HepG2 (cell line): ENCODE data around the gene SRCIN1. TPM values are rescaled to one million over a fixed set of nuclear protein-coding genes. Genes with fewer than 3 reads are reported as not detected.

Experiments used
- FOXC1 ChIP-seq: sonication (generic); formaldehyde crosslinking; IDR thresholded peaks from 2 replicates; pipeline ENCODE4 v1.8.0; 2022; ENCODE audit warnings: mild to moderate bottlenecking, missing genetic modification reagents, borderline replicate concordance
- IRF1 ChIP-seq: sonication (generic); formaldehyde crosslinking; IDR thresholded peaks from 2 replicates; pipeline ENCODE4 v1.4.0; 2020; ENCODE audit warnings: low read depth, mild to moderate bottlenecking, missing genetic modification reagents
- KDM5A ChIP-seq: fragments of 200-600 bp; sonication (generic); IDR thresholded peaks from 2 replicates; pipeline ENCODE4 v1.7.0; 2018; ENCODE audit warnings: antibody characterized with exemption, mild to moderate bottlenecking, low read length, borderline replicate concordance
- LBX2 ChIP-seq: sonication (generic); formaldehyde crosslinking; IDR thresholded peaks from 2 replicates; pipeline ENCODE4 v1.5.0; 2020; ENCODE audit warnings: missing genetic modification reagents, mild to moderate bottlenecking, borderline replicate concordance
- PRDM10 ChIP-seq: sonication (generic); formaldehyde crosslinking; IDR thresholded peaks from 2 replicates; pipeline ENCODE4 v1.4.0; 2020; ENCODE audit warnings: low read depth, missing genetic modification reagents
- SIN3B ChIP-seq: fragments of 150-350 bp; IDR thresholded peaks from 2 replicates; pipeline ENCODE4 v1.6.1; 2014; ENCODE audit warnings: low read length
- THRA ChIP-seq: sonication (generic); formaldehyde crosslinking; IDR thresholded peaks from 2 replicates; pipeline ENCODE4 v1.4.0; 2020; ENCODE audit warnings: missing genetic modification reagents, borderline replicate concordance
- THYN1 ChIP-seq: sonication (generic); formaldehyde crosslinking; IDR thresholded peaks from 2 replicates; pipeline ENCODE4 v1.8.1; 2023; ENCODE audit warnings: low read depth, mild to moderate bottlenecking, moderate library complexity, missing genetic modification reagents, borderline replicate concordance
- XRCC5 ChIP-seq: fragments of 200-400 bp; formaldehyde crosslinking; optimal IDR thresholded peaks from 2 replicates; pipeline ENCODE3; 2017; ENCODE audit warnings: mild to moderate bottlenecking, low read length
- ZBTB44 ChIP-seq: sonication (generic); formaldehyde crosslinking; IDR thresholded peaks from 2 replicates; pipeline ENCODE4 v1.4.0; 2020; ENCODE audit warnings: missing genetic modification reagents
- ZFP36L1 ChIP-seq: sonication (generic); formaldehyde crosslinking; IDR thresholded peaks from 2 replicates; pipeline ENCODE4 v1.8.0; 2022; ENCODE audit warnings: mild to moderate bottlenecking, missing genetic modification reagents, moderate library complexity
- ZHX1 ChIP-seq: sonication (generic); formaldehyde crosslinking; IDR thresholded peaks from 2 replicates; pipeline ENCODE4 v1.8.1; 2022; ENCODE audit warnings: low read depth, mild to moderate bottlenecking, missing genetic modification reagents
- ZNF616 ChIP-seq: sonication (generic); formaldehyde crosslinking; IDR thresholded peaks from 2 replicates; pipeline ENCODE4 v1.5.0; 2020; ENCODE audit warnings: low read depth, mild to moderate bottlenecking, missing genetic modification reagents
- ZNF790 ChIP-seq: sonication (generic); formaldehyde crosslinking; IDR thresholded peaks from 2 replicates; pipeline ENCODE4 v1.8.0; 2022; ENCODE audit warnings: missing genetic modification reagents, mild to moderate bottlenecking, borderline replicate concordance
- ZNF891 ChIP-seq: sonication (generic); formaldehyde crosslinking; IDR thresholded peaks from 2 replicates; pipeline ENCODE4 v1.5.0; 2020; ENCODE audit warnings: mild to moderate bottlenecking, missing genetic modification reagents
- polyA plus RNA-seq, 8 experiments: library from polyadenylated mRNA; depleted of rRNA in 3 of 8; stranded (reverse) in 7 of 8; unstranded in 1 of 8; fragments of >200 nt; fragmentation: Illumina TruSeq in 4 of 8; extraction: Trizol in 4 of 8; gene quantifications; 2 replicates each; pipeline versions ENCODE4 v1.2.1 to v1.2.3, GENCODE V29; 2011 to 2016; ENCODE audit warnings: low read depth in 4 of 8, missing spikeins in 1 of 8, mixed read lengths in 1 of 8; ENCODE audit not compliant: insufficient read depth in 1 of 8
- total RNA-seq, 5 experiments: library from RNA; depleted of rRNA; stranded (reverse); fragments of >200 nt; fragmentation: Illumina TruSeq; extraction: Trizol; gene quantifications; 2 replicates each; pipeline ENCODE4 v1.2.3, GENCODE V29; 2016; ENCODE audit warnings: low read depth in 1 of 5

SRCIN1 gene
- total and polyA plus RNA-seq, 2 of the 13 experiments (the other 11 are each of a cell fraction or from before 2014, with no cell fraction given), result 1.2 to 9.6 TPM

GRCh38 chr17:38510421-38511149 is 95.2 kb downstream of the SRCIN1 start (continued):
- TF ChIP-seq ZNF790, result peak; percentile 6; the same call in 1 of the 2 replicates
- TF ChIP-seq THYN1 (CRISPR knock-in tag), result no peak
- no peak for TF ChIP-seq ZNF891 (CRISPR knock-in tag)
- TF ChIP-seq ZBTB44 (CRISPR knock-in tag), result no peak
- TF ChIP-seq ZFP36L1 (CRISPR knock-in tag), result no peak
- no peak for TF ChIP-seq KDM5A
- TF ChIP-seq THRA (CRISPR knock-in tag), result no peak
- no peak for TF ChIP-seq IRF1 (CRISPR knock-in tag)
- TF ChIP-seq LBX2 (CRISPR knock-in tag), result no peak
- no peak for TF ChIP-seq XRCC5
- TF ChIP-seq FOXC1 (CRISPR knock-in tag), result no peak
- TF ChIP-seq ZHX1, result no peak
- TF ChIP-seq SIN3B, result no peak
- TF ChIP-seq ZNF616 (CRISPR knock-in tag), result no peak; the same call in 1 of the 2 replicates
- TF ChIP-seq PRDM10 (CRISPR knock-in tag), result no peak
